GM23338 (cell line): Measurements from ENCODE around the gene IFI35. TPM values are rescaled to one million over a fixed set of nuclear protein-coding genes. Genes with fewer than 3 reads are reported as not detected.

ENCODE experiments used
- ATAC-seq: fragments of 200-7000 bp; cut with Tn5 transposase; 3 replicates; pipeline ENCODE4 v1.9.1; 2020
- DNase-seq: peaks from one replicate; pipeline ENCODE4 v3.0.0-alpha.2; 2015; ENCODE audit warnings: low spot score
- H2AFZ ChIP-seq: fragments of 200-600 bp; sonication (generic); 2 replicates; pipeline ENCODE4 v1.8.0; 2016; ENCODE audit warnings: antibody characterized with exemption, mild to moderate bottlenecking, moderate library complexity
- H3F3A ChIP-seq: fragments of 200-600 bp; sonication (generic); replicated peaks from 2 replicates; pipeline ENCODE4 v1.8.0; 2017; ENCODE audit warnings: antibody characterized with exemption, mixed run types, low read depth
- H3K27ac ChIP-seq: fragments of 200-600 bp; sonication (generic); 2 replicates; pipeline ENCODE4 v1.6.1; 2016; ENCODE audit warnings: low read depth
- H3K27me3 ChIP-seq: fragments of 200-600 bp; sonication (generic); 2 replicates; pipeline ENCODE4 v1.8.0; 2016; ENCODE audit warnings: mild to moderate bottlenecking, mixed run types, moderate library complexity; ENCODE audit not compliant: insufficient read depth
- H3K36me3 ChIP-seq: fragments of 200-600 bp; sonication (generic); 2 replicates; pipeline ENCODE4 v1.8.0; 2016; ENCODE audit warnings: mild to moderate bottlenecking; ENCODE audit not compliant: insufficient read depth
- H3K4me1 ChIP-seq: fragments of 200-600 bp; sonication (generic); 2 replicates; pipeline ENCODE4 v1.8.0; 2016; ENCODE audit warnings: mild to moderate bottlenecking, moderate library complexity; ENCODE audit not compliant: insufficient read depth
- H3K4me2 ChIP-seq: fragments of 200-600 bp; sonication (generic); 2 replicates; pipeline ENCODE4 v1.7.1; 2017; ENCODE audit warnings: mixed run types
- H3K4me3 ChIP-seq: fragments of 200-600 bp; sonication (generic); 2 replicates; pipeline ENCODE4 v1.6.1; 2016; ENCODE audit warnings: mixed run types
- H3K79me2 ChIP-seq: fragments of 200-600 bp; sonication (generic); replicated peaks from 2 replicates; pipeline ENCODE4 v1.8.0; 2017; ENCODE audit warnings: mild to moderate bottlenecking; ENCODE audit not compliant: insufficient read depth
- H3K9me2 ChIP-seq: fragments of 200-600 bp; sonication (generic); 2 replicates; pipeline ENCODE4 v1.8.0; 2017; ENCODE audit not compliant: insufficient read depth
- H4K20me1 ChIP-seq: fragments of 200-600 bp; sonication (generic); replicated peaks from 2 replicates; pipeline ENCODE4 v1.8.0; 2017; ENCODE audit warnings: mild to moderate bottlenecking; ENCODE audit not compliant: insufficient read depth
- H3K27ac Mint-ChIP-seq: 2 replicates; pipeline ENCODE4 v1.8.0; 2020; ENCODE audit warnings: inconsistent platforms, mild to moderate bottlenecking, moderate library complexity, mixed read lengths
- H3K27me3 Mint-ChIP-seq: 3 replicates; pipeline ENCODE4 v1.8.0; 2022; ENCODE audit warnings: low read depth, mild to moderate bottlenecking, moderate library complexity, mixed read lengths, inconsistent platforms; ENCODE audit not compliant: insufficient read depth, poor library complexity
- H3K36me3 Mint-ChIP-seq: 3 replicates; pipeline ENCODE4 v1.8.0; 2021; ENCODE audit warnings: low read depth, mild to moderate bottlenecking, inconsistent platforms, moderate library complexity, mixed read lengths
- H3K4me1 Mint-ChIP-seq: 3 replicates; pipeline ENCODE4 v1.8.0; 2020; ENCODE audit warnings: mild to moderate bottlenecking, inconsistent platforms, mixed read lengths
- H3K4me3 Mint-ChIP-seq: 3 replicates; pipeline ENCODE4 v1.8.0; 2021; ENCODE audit warnings: moderate library complexity, mild to moderate bottlenecking, inconsistent platforms, mixed read lengths
- H3K9me3 Mint-ChIP-seq: 3 replicates; pipeline ENCODE4 v1.8.0; 2020; ENCODE audit warnings: moderate library complexity, mild to moderate bottlenecking, inconsistent platforms, mixed read lengths
- CTCF ChIP-seq, 2 experiments: fragments of 200-600 bp in 1 of 2; sonication (generic) in 1 of 2; conservative IDR thresholded peaks; 2 replicates each; pipeline versions ENCODE4 v1.5.1 to v1.6.1; 2016 to 2017; ENCODE audit warnings: antibody characterized with exemption in 2 of 2, low read depth in 2 of 2, mild to moderate bottlenecking in 2 of 2, moderate library complexity in 1 of 2
- ZNF462 ChIP-seq: fragments of 250-450 bp; sonication (Bioruptor Pico); IDR thresholded peaks from 2 replicates; pipeline ENCODE4 v1.5.0; 2020; ENCODE audit warnings: mild to moderate bottlenecking, moderate library complexity
- polyA plus RNA-seq: library from polyadenylated mRNA; unstranded; fragments of >200 nt; fragmentation: Nextera tagmentation; extraction: Ambion mirVana; gene quantifications from 2 replicates; pipeline ENCODE4 v1.2.1, GENCODE V29; 2016
- total RNA-seq: library from RNA; depleted of rRNA; stranded (reverse); fragments of >200 nt; shearing (Covaris generic); gene quantifications from 2 replicates; pipeline ENCODE4 v1.2.3, GENCODE V29; 2014

IFI35 gene
- total and polyA plus RNA-seq, 2 experiments from 2014 or later: 1.8 to 2.3 TPM

- no peaks in the 10 kb centered on the region for H3K9me3 Mint-ChIP-seq
- peak; percentile 75 for DNase-seq
- Histone ChIP-seq H3K4me2 (peak overlapping the region; percentile 93), H3F3A (peaks cover 19% of the 10 kb centered on the region; the same call in 1 of the 2 replicates), H3K27ac (no peak overlapping the region), H3K36me3 (no peaks in the 10 kb centered on the region), H4K20me1 (no peaks in the 10 kb centered on the region), H3K27me3 (no peaks in the 10 kb centered on the region), H3K9me2 (no peaks in the 10 kb centered on the region), H3K4me3 (peak overlapping the region; percentile 98), H2AFZ (0 out of 2 replicates have a peak overlapping the region, but pooled peaks have one; percentile 43), H3K79me2 (peaks cover 24% of the 10 kb centered on the region), H3K4me1 (peaks cover 32% of the 10 kb centered on the region)
- H3K36me3 Mint-ChIP-seq: peaks cover 18% of the 10 kb centered on the region
- peaks cover 28% of the 10 kb centered on the region for H3K27me3 Mint-ChIP-seq
- H3K4me3 Mint-ChIP-seq: peak overlapping the region; percentile 91
- no peak for TF ChIP-seq CTCF (conservative IDR thresholded peaks at IDR 0.05; ENCODE audit: low read depth in 2 of 2)
- no peak for TF ChIP-seq ZNF462
- ATAC-seq: no peak; the same call in 2 of the 3 replicates
- H3K4me1 Mint-ChIP-seq: peaks cover 33% of the 10 kb centered on the region
- peak overlapping the region; percentile 61; the same call in 1 of the 2 replicates for H3K27ac Mint-ChIP-seq
These were observed 18.7 kb downstream of the IFI35 start for GRCh38 chr17:43025290-43025657.
